Limb (tissue), 2 donors: Measurements from ENCODE around the gene DNAJC5.
"Not testable (repeated sequence)": the region's sequence is repeated elsewhere in the genome, so short reads cannot be mapped to it uniquely, and the experiment has no call there.

Source experiments
- DNase-seq, 2 donors: peaks; one replicate each; pipeline ENCODE4 v3.0.0-alpha.2; 2016; ENCODE audit errors: extremely low spot score in 2 of 2

The DNAJC5 gene, protein sequence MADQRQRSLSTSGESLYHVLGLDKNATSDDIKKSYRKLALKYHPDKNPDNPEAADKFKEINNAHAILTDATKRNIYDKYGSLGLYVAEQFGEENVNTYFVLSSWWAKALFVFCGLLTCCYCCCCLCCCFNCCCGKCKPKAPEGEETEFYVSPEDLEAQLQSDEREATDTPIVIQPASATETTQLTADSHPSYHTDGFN

DNA sequence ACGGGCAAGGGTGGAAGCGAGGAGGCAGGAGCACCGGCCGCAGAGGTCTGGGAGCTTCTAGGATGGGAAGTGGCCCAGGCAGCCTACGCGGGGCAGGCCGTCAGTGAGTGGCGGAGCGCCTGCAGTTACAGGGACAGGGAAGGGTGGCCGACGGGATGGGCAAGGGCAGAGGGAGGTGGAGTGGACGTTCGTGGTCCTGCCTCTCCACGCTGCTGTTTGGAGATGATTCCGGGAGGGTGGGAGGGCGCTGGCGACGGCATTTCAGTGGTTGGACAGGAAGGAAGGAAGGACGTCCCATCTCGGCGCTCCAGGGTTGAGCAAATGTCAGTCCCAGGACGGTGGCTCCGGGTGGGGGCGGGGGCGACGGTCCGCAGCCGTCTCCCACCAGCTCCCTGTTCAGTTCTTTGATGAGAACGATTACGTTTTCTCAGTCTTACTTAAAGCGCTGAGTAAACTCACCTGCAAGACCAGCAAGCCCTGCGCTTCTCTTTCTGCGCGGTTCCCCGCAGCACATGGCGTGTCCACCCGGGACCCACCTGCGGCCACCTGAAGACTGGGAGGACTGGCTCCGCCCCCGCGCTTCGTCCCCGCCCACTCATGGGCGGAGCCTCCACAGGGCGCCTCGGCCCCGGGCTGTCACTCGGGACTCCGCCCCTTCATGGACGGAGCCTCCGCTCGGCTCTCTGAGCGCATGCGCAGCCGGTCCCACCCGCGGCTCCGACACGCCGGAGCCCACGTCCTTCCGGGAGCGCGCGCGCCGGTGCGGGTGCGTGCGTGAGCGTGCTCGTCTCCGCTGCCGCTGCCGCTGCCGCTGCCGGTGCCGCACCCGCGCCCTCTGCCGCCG, at the start of gene DNAJC5:
DNAJC5 (plus strand) TSS at position 769 of the 844 bp plus-strand sequence. CDS start 33,220 bp downstream, outside the sequence.
- peak; percentile 95 to 96 for DNase-seq

DNA sequence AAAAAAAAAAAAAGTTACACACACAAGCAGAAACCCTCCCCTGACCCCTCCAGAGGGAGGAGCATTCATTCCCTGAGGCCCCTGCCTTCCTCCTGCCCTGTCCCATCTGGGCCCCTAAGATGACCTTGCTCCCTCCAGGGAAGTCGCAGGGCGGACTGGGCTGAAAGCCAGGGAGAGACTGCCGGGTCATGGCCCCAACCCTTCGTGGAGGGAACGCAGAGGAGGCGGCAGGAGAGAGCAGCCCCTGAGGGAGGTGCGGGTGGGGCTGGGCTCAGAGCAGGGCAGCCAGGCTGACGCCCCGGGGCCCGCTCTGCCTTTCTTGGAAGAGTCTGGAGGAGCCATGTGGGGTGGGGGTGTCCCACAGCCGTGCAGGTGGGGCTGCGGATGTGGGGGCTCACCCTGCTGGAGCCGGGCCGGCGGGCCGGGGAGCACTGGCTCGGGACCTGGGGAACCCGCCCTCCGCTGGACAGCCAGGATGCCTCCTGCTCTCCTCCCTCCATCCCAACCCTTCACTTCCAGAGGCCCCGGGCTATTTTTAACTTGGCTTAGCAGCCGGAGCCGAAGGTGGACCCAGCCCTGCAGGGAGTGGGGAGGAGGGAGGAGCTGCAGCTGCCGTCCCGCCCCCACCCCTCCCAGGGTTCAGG, 48.7 kb upstream of the DNAJC5 start:
- peak; percentile 79 to 80 for DNase-seq

DNA sequence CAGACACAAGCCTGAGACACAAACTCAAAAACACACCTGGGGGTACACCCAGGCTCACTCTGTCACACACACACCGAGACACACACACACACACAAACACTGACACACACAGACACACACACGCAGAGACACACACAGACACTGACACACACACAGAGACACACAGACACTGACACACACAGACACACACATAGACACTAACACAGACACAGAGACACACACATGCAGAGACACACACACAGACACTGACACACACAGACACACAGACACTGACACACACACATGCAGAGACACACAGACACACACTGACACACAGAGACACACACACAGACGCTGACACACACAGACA, 48.1 kb upstream of the DNAJC5 start:
- DNase-seq = no peak

DNA sequence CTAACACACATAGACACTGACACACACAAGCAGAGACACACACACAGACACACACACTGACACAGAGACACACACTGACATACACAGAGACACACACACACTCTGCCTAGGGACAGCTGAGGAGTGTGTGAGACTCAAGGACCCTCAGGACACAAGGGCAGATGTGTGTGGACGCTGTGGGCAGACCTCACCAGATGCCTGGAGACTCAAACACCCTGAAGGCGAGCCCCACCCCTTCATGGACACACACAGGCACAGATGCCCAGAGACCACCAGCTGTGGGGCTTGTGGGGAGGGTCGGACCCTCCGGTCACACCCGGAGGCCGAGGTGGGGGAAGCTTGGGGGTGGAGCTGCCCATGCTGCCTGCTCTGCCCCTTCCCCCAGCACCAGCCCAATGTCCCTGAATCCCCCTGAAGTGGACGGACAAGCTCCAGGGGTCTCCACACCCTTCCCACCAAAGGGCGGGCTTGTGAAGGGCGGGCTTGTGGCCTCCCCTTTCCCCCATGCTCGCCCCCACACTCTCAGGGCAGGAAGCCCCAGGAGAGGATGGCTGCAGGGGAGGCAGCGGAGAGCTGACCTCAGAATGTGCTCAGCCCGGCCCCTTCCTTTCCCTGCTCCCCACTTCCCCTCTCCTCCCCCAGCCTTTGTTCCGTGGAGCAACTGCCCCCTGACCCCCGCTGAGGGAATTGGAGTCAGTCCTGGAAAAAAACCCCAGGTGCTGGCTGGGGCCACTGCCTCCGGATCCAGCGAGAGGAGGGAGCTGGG, 47.5 kb upstream of the DNAJC5 start:
- DNase-seq = peak in 1 of 2 donors; percentile 53

DNA sequence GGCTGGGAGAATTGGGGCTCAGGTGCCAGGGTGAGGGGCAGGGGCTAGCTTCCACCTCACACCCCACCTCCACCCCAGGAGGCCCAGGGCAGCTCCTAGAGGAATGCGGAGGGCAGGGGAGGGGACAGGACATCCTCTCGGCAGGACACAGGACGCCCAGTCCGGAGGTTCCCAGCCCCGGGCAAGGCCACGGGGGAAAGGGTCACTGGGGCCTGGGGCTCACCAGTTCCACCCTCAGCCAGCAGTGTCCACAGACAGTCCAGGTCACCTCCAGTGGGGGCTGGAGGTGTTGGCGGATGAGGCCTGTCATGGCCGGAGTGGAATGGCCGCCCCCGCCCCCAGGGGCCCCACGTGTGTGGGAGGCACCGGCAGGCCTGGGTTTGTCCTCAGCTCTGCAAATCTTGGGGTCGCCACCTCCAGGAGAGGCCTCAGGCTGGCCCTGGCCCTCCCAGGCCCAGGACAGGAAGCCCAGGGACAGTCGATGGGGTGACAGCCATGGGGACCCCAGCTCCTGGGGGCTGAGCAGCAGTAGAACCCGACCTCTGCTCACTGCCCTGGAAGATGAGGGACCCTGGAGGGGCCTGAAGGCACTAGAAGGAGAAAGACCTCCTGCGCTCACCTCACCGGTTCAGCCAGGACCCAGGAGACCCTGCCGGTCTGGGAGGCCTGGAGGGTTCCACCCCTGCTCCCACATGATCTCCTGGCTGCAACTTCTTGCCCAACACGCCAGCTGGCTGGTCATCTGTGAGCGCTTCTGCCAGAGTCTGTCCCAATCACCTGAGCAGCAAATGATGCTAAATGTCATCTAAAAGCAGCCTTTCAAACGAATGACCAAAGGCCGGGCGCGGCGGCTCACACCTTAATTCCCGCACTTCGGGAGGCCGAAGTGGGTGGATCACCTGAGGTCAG, 46.7 kb upstream of the DNAJC5 start:
- no peak for DNase-seq

DNA sequence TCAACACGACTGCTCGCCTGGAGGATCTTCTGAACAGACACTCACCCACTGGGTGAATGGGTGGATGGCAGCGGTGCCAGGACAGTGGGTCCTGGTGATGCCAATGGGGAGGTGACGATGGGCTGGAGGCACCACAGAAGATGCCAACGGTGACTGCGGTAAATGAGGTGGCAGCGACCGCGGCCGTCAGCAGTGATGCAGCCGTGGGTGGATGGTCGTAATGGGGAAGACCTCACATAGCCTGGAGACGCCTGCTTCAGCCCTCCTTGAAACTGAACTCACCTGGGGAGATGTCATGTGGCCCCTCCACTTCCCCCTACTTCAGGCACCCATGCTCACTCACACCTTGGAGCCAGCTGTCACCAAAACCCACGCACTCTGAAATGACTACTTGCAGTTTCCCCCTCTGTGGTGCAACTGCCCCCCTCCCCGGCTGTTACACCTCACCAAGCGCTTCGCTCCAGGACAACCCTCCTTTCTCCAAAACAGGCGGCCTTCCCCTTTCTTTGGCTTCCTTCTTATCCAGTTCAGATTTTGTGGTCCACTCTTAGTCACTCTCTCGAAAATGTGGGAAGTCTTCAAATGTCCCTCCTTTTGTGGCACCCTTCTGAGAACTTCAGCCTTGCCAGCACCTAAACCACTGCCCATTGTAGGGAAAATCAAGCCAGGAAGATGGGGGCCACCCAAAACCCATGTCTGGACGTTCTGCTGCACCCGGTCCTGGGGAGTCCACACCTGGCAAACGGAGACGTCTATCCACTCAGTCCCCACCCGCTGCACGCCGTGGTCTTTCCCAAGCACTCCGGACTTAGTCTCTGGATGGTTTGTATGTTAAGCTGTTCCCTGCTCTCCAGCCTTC, 44.0 kb upstream of the DNAJC5 start:
- no peak for DNase-seq

DNA sequence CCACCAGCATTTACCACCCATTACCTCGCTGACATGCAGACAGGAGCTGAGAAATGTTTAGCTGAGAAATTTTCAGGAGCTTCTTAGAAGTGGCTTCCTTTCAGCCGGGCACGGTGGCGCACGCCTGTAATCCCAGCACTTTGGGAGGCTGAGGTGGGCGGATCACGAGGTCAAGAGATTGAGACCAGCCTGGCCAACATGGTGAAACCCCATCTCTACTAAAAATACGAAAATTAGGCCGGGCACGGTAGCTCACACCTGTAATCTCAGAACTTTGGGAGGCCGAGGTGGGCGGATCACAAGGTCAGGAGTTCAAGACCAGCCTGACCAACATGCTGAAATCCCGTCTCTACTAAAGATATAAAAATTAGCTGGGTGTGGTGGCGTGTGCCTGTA, 43.4 kb upstream of the DNAJC5 start:
- not testable (repeated sequence) for DNase-seq

DNA sequence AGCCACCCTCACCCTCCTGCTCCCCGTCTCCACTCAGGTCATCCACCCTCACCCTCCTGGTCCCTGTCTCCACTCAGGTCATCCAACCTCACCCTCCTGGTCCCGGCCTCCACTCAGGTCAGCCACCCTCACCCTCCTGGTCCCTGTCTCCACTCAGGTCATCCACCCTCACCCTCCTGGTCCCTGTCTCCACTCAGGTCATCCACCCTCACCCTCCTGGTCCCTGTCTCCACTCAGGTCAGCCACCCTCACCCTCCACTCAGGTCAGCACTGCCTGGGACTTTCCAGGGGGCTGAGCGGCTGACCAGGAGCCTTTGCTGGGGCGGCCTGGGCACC, 41.2 kb upstream of the DNAJC5 start:
- not testable (repeated sequence) for DNase-seq

DNA sequence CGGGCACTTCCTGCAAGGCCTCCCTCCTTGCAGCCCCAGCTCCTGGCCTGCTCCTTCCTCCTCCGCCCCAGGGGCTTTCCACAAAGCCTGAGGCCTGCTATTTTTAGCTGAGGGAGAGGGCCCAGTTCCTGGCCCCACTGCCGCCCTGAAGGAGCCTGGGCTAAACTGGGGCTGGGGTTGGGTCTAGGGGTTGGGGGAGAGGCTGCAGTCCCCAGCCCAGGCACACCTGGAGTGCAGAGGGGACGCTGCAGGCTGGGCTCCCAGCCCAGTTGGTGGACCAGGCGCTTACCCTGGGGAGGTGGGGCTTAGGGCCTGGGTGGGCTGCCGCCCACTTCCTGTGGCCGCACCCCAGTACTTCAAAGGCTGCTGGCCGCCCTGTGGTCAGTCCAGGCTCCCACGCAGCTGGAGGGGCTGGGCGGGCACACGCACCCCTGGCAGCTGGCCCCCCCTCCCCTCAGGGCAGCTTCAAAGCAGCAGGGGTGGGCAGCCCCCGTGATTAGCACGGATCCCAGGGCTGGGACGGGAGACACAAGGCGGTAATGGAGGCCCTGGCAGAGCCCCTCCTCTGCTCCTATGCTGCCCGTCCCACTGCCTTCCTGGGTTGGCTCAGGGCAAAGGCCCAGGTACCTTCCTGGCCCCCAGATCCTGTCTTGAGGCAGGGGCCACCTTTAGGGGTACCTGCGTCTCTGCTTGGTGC, 40.7 kb upstream of the DNAJC5 start:
- no peak for DNase-seq

DNA sequence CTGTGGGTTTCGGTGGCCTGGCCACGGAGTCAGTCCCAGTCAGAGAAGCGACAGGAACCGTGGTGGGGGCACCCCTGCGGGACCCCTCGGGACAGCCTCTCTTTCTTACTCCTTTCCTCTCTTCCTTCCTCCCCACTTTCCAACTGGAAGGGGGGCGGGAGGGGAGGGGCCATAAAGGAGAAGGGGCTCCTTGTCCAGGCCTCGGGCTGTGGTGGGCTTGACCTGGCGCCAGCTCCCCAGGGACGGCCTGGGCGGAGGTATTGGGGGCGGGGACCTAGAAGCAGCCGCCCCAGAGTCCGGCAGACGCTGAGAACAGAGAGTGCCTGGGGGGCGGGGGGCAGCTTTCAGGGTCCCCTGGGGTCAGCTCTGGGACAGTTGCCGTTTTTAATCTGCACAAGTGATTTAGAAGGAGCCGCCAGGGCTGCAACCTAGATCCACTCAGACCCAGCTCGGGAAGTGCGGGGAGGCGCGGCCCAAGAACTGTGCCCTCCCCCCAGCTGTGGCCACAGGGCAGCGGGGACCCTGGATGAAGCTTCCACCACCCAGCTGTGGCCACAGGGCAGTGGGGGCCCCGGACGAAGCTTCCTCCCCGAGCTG, 40.1 kb upstream of the DNAJC5 start:
- peak in 1 of 2 donors; percentile 74 for DNase-seq

DNA sequence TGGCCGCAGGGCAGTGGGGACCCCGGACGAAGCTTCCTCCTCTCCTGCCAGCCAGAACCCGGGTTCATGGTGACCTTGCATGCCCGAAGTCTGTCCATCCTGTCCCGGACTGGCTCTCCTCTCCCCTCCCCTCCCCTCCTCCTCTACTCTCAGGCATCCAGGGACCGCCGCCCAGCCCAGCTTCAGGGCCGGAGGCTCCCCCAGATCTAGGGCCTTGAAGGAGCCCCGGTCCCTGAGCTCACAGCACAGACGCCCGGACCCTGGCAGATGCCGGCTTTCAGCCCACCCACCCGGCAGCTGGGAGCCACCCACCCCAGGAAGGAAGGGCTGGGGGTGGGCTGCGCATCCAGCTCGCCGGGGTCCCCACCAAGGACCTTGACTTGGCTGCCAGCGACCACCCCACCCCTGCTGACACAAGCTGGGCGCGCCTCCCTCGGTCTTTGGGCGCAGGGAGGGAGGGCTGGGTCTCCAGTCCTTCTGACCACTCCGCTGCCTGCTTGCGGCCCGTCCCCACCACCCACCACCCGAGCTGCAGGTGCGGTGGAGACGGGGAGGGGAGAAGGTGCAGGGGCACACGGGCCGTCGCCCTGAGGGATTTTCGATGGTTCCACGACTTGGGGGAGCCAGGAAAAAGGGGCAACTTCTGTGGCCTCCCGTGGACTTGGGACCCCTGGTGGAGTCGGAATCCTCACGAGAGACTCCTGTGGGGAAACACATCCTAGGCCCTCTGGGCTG, 39.4 kb upstream of the DNAJC5 start:
- DNase-seq = no peak

DNA sequence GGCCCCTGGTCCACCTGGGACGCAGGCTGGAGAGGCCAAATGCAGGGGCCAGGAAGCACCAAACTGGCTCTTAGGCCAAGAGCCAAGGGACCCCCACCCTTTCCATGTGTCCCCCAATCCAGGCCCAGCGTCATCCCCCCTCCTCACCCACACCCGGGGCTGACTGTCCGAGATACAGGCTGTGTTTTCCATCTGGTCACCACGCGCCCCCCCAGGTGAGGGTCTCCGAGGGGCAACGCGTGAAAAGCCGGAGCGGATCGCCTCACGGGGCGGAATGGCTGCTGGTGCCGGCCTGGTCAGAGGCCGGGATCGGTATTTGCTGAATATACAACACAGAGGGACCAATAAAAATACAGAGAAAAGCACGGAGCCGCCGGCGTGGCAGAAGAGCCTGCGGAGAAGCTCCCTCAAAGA, 38.8 kb upstream of the DNAJC5 start:
- no peak for DNase-seq

DNA sequence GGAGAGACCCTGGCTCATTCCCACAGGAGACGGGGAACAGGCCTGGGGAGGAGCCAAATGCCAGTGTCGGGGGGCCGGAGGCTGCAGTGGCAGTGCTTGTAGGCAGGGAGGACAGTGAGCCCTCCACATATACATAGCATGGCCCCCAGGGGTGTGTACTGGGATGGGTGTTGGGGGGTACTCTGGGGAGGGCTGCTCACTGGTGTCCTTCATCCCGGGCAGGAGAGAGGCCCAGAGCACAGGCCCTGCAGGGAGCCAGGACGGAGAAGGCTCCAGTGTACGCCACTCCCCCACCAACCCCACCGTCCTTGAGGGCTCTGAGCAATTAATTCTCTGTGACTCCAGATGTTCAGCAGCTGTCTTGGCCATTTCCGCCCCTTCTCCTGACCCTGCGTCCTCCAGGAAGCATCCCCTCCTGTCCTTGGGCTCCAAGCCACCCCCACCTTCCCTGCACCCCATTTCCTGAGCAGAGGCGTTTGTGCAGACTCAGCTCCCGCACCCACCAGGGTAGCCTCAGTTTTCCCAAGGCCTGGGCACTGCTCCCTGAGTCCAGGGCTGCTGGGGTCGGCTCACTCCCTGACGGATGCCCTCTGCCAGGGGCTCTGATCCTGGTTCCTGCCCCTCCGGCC, 37.0 kb upstream of the DNAJC5 start:
- DNase-seq = no peak

DNA sequence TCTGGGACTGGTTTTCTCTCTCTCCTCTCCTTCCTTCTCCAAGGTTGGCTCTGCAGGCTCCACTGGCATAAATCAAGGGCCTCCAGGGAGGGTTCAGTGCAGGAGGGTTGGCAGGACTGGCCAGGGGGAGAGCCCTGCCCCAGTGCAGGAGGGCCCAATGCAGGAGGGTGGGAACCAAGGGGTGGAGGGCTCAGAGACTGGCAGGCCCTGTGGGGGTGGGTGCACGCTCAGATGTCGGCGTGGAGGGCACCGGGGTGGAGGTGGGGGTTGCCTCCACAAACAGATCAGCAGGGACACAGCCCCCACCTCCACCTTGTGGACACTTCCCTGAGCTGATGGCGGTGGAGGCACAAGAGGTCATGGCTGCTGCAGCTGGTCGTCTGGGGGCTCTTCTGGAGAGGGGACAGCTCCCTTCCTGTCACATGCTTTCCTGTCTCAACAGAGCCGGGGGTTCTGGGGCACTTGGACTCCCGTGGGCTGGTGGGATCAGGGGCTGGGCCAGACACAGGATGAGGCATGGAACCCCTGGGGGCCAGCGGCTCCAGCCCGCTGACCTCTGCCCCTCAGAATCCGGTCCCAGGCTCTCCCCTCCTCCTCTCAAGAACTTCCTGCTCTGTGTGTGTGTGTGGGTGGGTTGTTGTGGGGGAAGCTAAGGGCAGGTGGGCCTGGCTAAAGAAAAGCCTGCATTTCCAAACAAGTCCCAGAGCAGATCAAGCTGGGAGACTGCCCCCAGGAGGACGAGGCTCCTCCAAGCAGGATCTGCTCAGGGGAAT, 36.3 kb upstream of the DNAJC5 start:
- DNase-seq = peak in 1 of 2 donors; percentile 14

DNA sequence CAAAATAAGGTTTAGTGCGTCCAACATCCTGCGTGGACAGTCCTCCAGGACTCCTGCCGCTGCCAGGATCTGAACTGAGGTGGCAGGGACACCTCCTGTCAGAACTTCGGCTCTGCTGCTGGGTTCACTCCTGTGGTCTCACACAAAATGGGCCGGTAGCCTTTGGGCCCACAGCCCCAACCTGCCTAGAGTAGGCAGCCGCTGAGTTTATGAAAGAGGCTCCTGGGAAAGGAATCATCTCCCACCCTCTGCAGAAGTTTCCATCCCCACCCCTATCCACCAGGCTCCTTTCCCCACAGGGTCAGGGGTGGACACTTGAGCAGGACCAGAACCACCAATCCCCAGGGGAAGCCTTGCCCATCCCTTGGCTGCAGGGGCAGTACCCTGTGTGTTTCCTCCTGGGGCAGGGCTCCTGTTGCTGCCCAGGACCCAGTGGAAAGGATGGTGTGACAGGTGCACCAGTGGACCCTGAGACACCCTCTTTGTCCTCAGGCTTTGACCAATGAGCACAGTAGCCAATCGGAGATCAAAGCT, 35.7 kb upstream of the DNAJC5 start:
- DNase-seq = no peak

DNA sequence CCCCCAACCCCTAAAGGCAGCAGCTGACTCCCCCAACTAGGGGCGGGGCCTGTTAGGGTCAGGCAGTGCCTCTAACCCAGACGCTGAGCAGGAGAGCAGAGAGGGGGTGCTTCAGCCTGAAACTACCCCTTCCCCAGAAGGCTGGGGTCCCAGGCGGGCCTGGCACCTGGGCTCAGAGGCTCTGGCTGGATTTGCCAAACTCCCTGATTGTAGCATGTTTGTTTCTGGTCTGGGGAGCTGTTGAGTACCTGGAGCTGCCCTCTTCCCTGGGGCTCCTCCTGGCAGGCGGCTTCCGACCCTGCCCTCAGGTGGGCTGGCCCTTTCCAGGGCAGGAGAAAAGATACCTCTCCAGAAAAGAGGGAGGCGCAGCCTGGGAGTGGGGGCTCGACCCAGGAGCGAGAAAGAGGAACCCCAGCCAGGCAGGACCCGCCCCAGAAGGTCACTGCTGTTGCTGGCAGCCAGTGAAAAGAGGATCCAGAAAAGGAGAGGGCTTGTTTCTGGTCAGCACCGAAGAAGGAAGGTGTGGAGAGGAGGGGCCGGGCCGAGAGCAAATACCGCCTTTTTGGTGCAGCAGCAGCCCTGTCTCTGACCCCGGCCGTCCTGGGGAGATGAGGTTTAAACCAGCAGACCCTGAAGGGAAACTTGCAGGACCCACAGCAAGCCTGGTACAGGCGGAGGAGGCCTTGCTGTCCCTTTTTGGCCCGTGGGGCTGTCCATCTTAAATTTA, 34.4 kb upstream of the DNAJC5 start:
- DNase-seq = no peak
